GM12891 (cell line): ENCODE measurements around the gene F10.

ENCODE experiments used
- POLR2A ChIP-seq: IDR thresholded peaks from 2 replicates; pipeline ENCODE4 v1.6.1; 2011; ENCODE audit warnings: low read depth, low read length, control low read depth
- POU2F2 ChIP-seq: IDR thresholded peaks from 2 replicates; pipeline ENCODE4 v1.6.1; 2011; ENCODE audit warnings: low read depth, mild to moderate bottlenecking, control low read depth, low read length, moderate library complexity
- SPI1 ChIP-seq: IDR thresholded peaks from 2 replicates; pipeline ENCODE4 v1.6.1; 2011; ENCODE audit warnings: low read depth, low read length, control low read depth
- TAF1 ChIP-seq: IDR thresholded peaks from 2 replicates; pipeline ENCODE4 v1.6.1; 2011; ENCODE audit warnings: low read depth, low read length, control low read depth

GRCh38 chr13:113110852-113111315 is 11.7 kb upstream of the F10 start:
- TF ChIP-seq POLR2A: no peak
- no peak for TF ChIP-seq TAF1
- no peak for TF ChIP-seq POU2F2
- no peak for TF ChIP-seq SPI1
